OCI-M1 (cell line): ENCODE results near the gene ERICH3.

ENCODE experiments used
- DNase-seq: peaks from one replicate; lab custom pipeline; 2025; lab: John Stamatoyannopoulos, UW

The ERICH3 gene

DNA sequence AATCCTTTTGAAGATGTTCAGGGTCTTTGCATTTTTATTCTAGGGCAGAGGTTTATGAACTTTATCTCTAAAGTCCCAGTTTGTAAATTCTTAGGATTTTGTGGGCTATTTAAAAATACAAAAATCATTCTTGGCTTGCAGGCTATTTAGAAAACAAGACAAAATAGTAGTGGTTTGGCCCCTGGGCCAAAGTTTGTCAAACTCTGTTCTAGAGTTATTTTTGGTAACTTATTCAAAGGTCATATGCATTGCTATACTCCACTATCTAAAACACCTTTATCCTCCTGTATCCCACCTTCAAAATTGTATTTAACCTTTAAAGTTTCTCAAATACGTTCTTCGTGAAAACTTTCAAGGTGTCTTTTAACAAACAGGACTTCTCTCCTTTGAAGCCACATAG is 85.7 kb downstream of the ERICH3 start:
- DNase-seq, result no peak

DNA sequence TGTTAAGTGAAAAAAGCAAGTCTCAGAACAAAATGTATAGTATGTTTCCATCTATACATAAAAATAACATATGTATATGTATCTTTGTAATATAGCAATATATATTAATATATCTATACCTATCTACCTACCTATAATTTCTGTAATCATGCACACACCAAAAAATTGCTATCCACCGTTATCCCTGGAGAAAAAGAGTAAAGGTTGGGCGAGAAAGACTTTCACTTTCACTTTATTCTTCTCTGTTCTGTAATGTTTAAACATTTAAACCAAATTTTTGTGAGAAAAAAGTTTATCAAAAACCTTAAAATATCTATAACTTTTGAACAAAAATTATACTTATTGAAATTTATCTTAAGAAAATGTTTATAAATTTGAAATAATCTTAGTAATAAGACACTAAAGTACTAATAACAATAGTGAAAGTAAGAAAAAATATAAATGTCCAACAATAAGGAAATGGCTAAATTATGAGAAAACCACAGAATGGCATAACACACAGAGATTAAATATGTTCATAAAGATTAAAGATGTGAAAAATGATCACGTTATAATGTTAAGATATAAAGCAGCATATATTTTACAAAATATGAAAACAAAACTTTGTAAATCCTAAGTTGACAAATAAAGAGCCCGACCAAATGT is 87.2 kb downstream of the ERICH3 start:
- peak; percentile 82 for DNase-seq

- no peak for DNase-seq
Observed at GRCh38 chr1:74584185-74584584, 89.4 kb downstream of the ERICH3 start.

DNA sequence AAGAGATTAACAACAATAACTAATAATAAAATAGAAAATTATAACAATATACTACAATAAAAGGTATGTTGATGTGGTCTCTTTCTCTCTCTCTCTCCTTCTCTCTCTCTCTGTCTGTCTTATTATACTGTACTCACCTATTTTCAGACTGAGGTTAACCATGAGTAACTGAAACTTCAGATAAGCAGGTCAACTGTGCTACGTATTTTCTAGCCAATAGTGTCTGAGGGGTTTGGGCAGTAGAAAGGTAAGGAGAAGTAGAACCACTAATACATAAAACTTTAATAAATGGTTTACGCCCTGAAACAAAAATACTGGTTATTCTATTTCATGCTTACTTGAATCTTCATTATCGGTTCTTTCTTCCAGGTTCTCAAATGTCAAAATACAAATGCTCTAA is 90.2 kb downstream of the ERICH3 start:
- DNase-seq, result no peak

DNA sequence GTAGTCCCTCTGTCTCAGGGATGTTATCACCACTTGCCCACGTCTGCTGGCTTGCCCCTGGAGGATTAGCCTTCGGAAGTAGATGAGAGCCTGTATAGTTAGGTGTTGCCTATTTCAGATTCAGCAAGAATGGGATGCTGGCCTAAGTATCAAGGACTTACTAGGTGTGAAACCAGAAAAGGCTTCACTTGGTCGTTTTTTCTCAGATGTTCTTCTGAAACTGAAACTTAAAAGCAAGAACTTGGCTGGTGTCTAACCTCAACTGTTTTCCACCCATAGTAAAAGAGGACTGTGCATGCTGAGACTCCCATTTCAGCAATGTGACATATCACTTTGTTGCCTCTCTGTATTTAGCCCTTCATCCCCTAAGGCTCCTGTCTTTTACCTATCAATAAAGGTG is 94.2 kb downstream of the ERICH3 start:
- DNase-seq, result peak; percentile 14

DNA sequence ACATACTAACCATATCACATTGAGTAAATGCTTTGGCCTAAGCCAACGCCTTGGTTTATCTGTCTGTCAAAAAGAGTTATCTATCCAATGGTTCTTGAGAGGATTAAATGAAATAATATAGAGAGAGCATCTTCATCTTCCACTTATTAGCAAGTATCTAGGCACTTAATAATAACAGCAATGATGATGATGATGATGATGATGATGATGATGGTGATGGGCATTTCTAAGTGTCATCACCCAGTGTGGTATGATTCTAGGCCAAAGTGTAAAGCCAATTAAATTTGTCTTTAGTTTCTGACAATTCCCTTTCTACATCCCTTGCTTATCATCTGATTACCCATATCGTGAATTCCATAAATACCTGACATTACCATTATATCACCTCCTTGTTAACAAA is 95.5 kb downstream of the ERICH3 start:
- DNase-seq, result no peak

DNA sequence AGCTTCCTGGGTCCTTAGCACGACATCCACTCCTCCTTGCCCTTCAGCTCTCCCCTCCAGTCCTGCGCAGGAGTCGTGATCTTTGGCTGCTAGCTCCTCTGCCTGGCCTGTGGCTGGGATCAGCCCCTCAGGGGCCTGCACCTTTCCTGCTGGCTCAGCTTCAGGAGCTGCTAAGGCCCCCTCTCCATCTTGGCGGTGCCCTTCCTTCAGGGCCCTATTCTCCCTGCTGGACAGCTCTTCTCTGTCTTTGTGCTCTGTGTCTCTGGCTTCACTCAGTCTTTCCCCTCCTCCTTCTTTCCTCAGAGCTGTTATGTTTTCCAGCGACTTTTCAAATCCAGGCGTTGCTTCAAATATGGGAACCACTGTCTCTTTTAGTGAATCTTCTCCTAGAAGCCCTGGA is 101.7 kb downstream of the ERICH3 start:
- no peak for DNase-seq

- DNase-seq, result no peak
Observed at GRCh38 chr1:74571493-74571800, 102.1 kb downstream of the ERICH3 start.

- DNase-seq, result no peak
Observed at GRCh38 chr1:74570797-74571492, 102.6 kb downstream of the ERICH3 start.

DNA sequence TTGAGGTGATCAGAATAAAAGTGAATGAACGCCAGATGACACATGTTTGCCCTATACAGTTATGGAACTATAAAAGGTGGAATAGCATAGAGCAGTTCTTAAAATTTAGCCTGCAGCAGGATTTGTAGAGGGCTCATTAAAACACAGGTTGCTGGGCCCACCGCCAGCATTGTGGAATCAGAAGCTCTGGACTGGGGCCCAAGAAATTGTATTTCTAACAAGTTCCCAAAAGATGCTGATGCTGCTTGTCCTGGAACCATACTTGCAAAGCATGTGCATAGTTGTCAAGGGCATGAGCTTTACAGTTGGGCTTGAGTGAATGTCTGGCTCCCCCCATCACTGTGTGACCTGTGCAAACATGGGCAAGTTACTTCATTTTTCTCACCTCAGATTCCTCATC is 123.7 kb downstream of the ERICH3 start:
- DNase-seq, result no peak

- no peak for DNase-seq
Observed at GRCh38 chr1:74548961-74549750, 124.4 kb downstream of the ERICH3 start.

- no peak for DNase-seq
Observed at GRCh38 chr1:74545821-74546220, 127.8 kb downstream of the ERICH3 start.

GRCh38 chr1:74534241-74534640 is 139.4 kb downstream of the ERICH3 start:
- no peak for DNase-seq

DNA sequence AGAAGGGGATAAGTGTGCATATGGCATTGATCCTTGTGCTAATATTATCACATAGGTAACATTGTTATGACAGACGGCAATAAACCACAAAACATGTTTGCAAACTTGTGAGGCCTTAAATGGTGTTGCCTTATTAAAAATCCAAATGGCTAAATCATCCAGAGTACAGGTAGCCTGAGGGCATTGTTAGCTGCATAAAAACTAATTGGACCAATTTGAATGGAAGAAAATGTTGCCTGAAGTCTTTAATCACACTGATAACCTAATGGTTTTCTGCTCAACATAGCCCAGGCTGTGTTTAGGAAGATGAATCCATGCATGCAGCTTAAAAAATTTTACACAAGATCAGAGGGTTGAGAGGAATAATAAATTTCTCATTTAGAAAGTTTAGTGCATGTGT is 141.8 kb downstream of the ERICH3 start:
- DNase-seq, result no peak

- no peak for DNase-seq
Observed at GRCh38 chr1:74530892-74531291, 142.7 kb downstream of the ERICH3 start.

GRCh38 chr1:74528123-74528522 is 145.5 kb downstream of the ERICH3 start:
- DNase-seq, result no peak

GRCh38 chr1:74526708-74527107 is 146.9 kb downstream of the ERICH3 start:
- DNase-seq, result no peak

DNA sequence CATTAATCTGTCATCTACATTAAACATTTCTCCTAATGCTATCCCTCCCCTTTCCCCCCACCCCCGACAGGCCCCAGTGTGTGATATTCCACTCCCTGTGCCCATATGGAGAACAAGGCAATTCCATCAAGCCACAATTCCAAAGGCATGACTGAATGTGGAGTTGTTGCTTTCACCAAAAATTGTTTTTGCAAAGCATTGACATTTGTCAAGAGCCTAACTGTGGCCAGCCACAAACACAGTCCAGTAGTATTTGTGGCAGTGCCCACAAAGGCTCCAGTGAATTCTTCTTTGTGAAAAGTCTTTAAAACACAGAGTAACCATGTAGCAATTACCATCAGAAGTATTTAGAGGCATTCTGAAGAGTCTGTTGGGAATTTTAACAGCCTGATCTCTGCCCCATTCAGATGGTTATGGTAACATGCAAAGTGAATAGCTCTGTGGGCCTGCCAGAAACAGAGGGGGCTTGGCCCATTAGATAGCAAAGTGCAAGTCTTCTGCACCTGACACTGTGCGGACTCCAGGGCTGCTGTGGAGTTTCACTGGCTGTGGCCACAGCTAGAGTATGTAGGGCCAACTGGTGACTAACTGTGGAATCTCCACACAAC is 149.6 kb downstream of the ERICH3 start:
- no peak for DNase-seq

DNA sequence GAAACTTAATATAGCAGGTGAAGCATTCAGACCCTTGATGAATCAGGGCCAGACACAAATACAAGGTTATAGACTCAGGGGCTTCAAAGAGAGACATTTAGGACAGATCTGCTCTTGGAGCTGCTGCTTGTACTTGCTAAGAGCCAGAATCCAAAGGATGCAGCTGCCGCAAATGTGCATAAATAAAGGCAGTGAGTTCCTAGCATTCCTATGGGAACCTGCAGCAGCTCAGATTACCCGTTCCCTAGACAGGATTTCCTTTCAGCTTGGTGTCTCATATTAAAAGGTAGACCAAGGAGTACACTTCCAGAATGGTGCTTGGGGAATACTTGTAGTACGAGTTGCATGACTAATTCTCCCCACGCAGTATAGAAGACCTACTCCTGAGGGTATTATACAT is 151.4 kb downstream of the ERICH3 start:
- no peak for DNase-seq
